Measurements from ENCODE around the gene LDLRAD4. TPM values are rescaled to one million over a fixed set of nuclear protein-coding genes. Genes with fewer than 3 reads are reported as not detected.

The LDLRAD4 gene
- total RNA-seq, 6 donors from 2014 or later = 19.5 to 26.6 (median 24.4) TPM

GRCh38 chr18:13229001-13229671 lies 10.6 kb downstream of the LDLRAD4 start:
- no peak for DNase-seq
- TF ChIP-seq CTCF (IDR thresholded peaks at IDR 0.05) = no peak
- no peak for TF ChIP-seq POLR2AphosphoS5 (IDR thresholded peaks at IDR 0.05)
- TF ChIP-seq POLR2A (IDR thresholded peaks at IDR 0.05) = no peak
- no peak for TF ChIP-seq EP300 (IDR thresholded peaks at IDR 0.05)
- WGBS, 2 donors = 95 to 96% methylated on average over 8 to 11 of the region's 13 CpGs

GRCh38 chr18:13231151-13231550 lies 12.6 kb downstream of the LDLRAD4 start:
- H3K4me3 ChIP-seq = no peak overlapping the region
- WGBS, 2 donors = 95 to 96% methylated on average over 17 of the region's 17 CpGs
- H3K4me1 ChIP-seq = no peaks in the 10 kb centered on the region
- H3K27ac ChIP-seq = no peak overlapping the region
- H3K36me3 ChIP-seq = no peaks in the 10 kb centered on the region
- H3K27me3 ChIP-seq = no peaks in the 10 kb centered on the region
- ATAC-seq (ENCODE audit: low FRiP score in 2 of 2) (no peak), DNase-seq (peak in 1 of 2 donors; percentile 47)
- no peaks in the 10 kb centered on the region for H3K9me3 ChIP-seq
- TF ChIP-seq CTCF (IDR thresholded peaks at IDR 0.05) = no peak
- no peak for TF ChIP-seq POLR2A (IDR thresholded peaks at IDR 0.05)
- no peak for TF ChIP-seq POLR2AphosphoS5 (IDR thresholded peaks at IDR 0.05)
- TF ChIP-seq EP300 (IDR thresholded peaks at IDR 0.05) = no peak

More at GRCh38 chr18:13229001-13229671, 10.6 kb downstream of the LDLRAD4 start:
- Histone ChIP-seq H3K9me3 (no peaks in the 10 kb centered on the region), H3K4me3 (no peak overlapping the region), H3K4me1 (peaks cover 0 to under 1% (median under 1%) of the 10 kb centered on the region in 4 donors), H3K27ac (no peak overlapping the region), H3K36me3 (no peaks in the 10 kb centered on the region), H3K27me3 (no peaks in the 10 kb centered on the region)
- ATAC-seq (ENCODE audit: low FRiP score in 2 of 2) = no peak

GRCh38 chr18:13232086-13232917 lies 13.7 kb downstream of the LDLRAD4 start:
- Histone ChIP-seq H3K4me3 (no peak overlapping the region), H3K27me3 (no peaks in the 10 kb centered on the region), H3K27ac (no peak overlapping the region), H3K36me3 (no peaks in the 10 kb centered on the region), H3K9me3 (no peaks in the 10 kb centered on the region), H3K4me1 (no peaks in the 10 kb centered on the region)
- ATAC-seq (ENCODE audit: low FRiP score in 2 of 2) = peak in 1 of 2 donors; percentile 52
- peak in 1 of 2 donors; percentile 67 for DNase-seq
- 81 to 84% methylated on average over 34 of the region's 37 CpGs for WGBS, 2 donors
- TF ChIP-seq CTCF (IDR thresholded peaks at IDR 0.05) = no peak
- TF ChIP-seq POLR2AphosphoS5 (IDR thresholded peaks at IDR 0.05) = no peak
- no peak for TF ChIP-seq EP300 (IDR thresholded peaks at IDR 0.05)
- TF ChIP-seq POLR2A (IDR thresholded peaks at IDR 0.05) = no peak

- 82 to 90% methylated on average over 15 to 19 of the region's 19 CpGs for WGBS, 2 donors
- Histone ChIP-seq H3K36me3 (no peaks in the 10 kb centered on the region), H3K4me3 (no peak overlapping the region), H3K9me3 (no peaks in the 10 kb centered on the region), H3K4me1 (no peaks in the 10 kb centered on the region), H3K27me3 (no peaks in the 10 kb centered on the region), H3K27ac (no peak overlapping the region)
- ATAC-seq (ENCODE audit: low FRiP score in 2 of 2) = no peak
- TF ChIP-seq EP300 (IDR thresholded peaks at IDR 0.05) (no peak), CTCF (IDR thresholded peaks at IDR 0.05) (no peak), POLR2AphosphoS5 (IDR thresholded peaks at IDR 0.05) (no peak), POLR2A (IDR thresholded peaks at IDR 0.05) (no peak)
- DNase-seq = no peak
These were observed 14.6 kb downstream of the LDLRAD4 start for GRCh38 chr18:13232971-13233786.

Data from upper lobe of left lung (tissue), 6 donors.